NCI-H446 (cell line): Measurements from ENCODE around the gene XPR1.

Experiments
- DNase-seq, 2 experiments: peaks; one replicate each; lab custom pipeline; 2025; lab: John Stamatoyannopoulos, UW

XPR1 gene

GRCh38 chr1:180631766-180632325, at the start of gene XPR1:
Gene XPR1 (plus strand): TSS chr1:180632022. CDS start chr1:180632202, 180 bp downstream.
- DNase-seq: peak; percentile 98 to 99

GRCh38 chr1:180584869-180585268, 47.0 kb upstream of the XPR1 start:
- no peak for DNase-seq

DNA sequence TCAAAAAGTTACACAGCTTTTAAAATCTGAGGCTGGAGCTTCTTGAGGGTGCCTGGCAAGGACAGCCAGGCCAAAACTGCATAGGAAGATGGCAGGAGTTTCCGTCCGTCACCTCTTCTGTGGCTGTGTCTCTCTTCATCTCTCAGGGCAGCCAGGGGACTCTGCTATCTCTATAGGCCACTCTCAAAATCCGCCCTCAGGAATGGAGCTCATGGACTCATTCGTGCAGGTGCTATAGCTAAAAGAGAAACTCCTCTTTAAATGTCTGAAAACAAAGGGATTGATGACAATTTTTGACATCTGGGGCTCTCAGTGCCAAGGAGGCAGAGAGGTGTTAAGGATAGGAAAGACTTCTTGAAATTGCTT, 45.8 kb upstream of the XPR1 start:
- no peak for DNase-seq

DNA sequence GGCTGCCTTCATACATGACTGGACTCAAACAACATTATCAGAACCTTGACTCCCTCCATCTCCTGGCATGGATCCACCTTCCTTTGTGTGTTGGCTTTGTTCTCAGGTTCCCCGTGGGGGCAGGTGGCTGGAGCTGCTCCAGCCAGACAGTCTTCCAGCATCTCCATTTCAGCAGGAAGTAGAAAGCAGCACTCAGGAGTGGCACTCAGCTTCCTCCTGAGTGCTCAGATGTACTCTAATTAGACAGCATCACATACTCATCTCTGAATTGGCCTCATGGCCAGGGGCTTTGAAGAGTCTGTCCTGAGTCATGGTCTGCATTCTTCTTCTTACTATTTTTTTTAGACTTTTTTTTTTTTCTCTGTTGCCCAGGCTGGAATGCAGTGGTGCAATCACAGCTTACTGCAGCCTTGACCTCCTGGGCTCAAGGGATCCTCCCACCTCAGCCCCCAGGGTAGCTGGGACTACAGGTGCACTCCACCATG, 45.1 kb upstream of the XPR1 start:
- DNase-seq: peak in 1 of 2 experiments; percentile 43

GRCh38 chr1:180588121-180588520, 43.7 kb upstream of the XPR1 start:
- no peak for DNase-seq

DNA sequence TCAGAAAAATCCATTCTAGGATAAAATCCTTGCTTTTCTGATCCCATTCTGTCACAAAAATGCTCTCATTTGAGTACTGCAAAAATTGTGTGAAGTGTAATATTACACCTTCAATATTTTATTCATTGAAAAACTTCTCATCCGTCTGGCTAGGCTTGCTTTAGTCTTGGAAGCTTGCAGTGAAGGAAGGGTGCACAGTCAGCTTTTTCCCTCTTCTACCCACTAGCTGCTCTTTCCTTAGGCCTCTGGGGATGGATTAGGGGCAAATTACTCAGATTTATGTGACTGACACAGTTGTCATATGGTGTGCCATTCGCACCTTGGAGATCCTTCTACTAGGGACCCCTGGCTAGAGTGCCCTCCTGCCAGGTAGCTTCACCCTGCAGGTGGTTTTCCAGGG, 40.9 kb upstream of the XPR1 start:
- DNase-seq: no peak

DNA sequence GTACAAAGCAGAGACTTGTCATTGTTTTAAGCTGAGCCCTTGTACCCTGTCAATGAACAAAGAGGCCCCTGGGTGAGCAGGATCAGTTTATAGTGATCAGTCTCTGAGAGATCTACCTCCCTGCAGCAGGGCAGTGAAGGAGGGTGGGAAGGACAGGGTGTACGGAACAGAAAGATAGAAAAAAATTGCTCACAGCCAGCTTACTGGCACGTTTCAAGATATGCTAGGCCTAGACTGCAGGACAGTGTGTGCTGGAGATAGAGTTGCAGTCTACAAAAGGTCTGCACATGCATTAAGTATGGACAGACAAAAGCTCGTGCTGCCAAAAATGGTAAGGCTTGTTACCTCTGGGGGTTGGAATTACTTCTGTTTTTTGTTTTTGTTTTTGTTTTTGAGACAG, 38.4 kb upstream of the XPR1 start:
- no peak for DNase-seq

DNA sequence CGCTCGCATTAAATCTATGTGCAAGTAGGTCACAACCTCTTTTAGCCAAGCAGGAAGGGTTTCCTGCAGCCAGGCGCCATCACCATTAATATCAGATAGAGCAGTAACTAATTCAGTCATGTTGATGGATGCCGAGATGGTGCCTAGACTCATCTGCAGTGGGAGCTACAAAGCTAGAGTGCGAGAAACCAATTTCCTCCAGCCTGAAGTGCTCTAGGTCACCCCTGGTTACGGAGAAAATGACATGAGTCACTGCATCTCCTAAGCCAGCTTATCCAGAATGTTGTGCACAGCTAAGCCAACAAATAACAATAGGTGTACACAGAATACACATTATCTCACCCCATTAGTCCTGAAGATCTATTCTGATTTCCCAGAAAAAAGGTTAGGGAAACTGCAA, 37.1 kb upstream of the XPR1 start:
- no peak for DNase-seq

- no peak for DNase-seq
These were observed 35.9 kb upstream of the XPR1 start for GRCh38 chr1:180595966-180596365.

GRCh38 chr1:180597520-180597919, 34.3 kb upstream of the XPR1 start:
- DNase-seq: no peak

DNA sequence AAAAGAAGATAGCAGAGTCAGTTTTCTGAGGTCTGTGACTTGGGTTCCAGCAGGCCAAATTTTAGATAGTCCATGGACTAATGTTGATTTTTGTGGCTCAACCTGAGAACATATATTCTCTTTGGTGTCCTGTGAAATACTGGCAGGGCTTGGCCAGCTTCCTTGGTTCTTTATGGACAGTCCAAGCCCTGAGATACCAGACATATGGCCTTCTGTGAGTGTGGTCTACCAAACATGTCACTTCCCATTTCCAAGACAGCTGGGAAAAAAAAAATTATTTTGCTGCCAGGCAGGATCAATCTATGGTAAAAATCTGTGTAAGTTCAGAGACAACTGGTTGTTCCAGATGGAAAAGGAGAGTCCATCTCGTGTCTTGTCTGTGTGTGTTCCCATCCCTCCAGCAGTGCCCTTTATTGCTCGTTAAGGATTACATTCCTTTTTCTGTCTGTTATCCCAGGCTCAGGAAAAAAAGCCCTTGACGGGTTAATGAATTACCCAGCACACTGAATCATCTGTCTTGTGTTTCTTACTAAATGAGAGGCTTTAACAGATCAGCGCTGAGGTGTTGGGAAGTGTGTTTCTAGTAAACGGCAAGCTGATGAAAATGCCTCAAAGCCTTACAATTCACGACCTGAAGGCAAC, 33.4 kb upstream of the XPR1 start:
- peak; percentile 52 to 59 for DNase-seq

- DNase-seq: no peak
These were observed 31.5 kb upstream of the XPR1 start for GRCh38 chr1:180600343-180600742.

DNA sequence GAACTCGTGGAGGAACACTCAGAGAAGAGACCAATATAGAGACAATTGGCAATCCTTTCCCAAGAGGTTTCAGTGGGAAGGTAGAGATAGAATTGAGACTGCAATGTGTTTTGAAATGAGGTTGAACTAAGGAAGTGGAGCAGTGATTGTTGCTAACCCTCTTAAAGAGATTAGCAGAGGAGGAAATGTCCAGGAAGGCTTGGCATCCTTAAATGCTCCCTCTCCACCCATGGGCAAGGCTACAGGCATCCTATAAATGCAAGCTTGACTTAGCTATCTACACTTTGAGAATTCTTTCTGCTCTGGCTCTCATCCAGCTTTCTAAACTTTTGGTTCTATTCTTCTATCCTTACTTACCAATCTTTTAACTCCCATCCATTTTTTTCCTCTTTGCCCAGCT, 30.3 kb upstream of the XPR1 start:
- no peak for DNase-seq

DNA sequence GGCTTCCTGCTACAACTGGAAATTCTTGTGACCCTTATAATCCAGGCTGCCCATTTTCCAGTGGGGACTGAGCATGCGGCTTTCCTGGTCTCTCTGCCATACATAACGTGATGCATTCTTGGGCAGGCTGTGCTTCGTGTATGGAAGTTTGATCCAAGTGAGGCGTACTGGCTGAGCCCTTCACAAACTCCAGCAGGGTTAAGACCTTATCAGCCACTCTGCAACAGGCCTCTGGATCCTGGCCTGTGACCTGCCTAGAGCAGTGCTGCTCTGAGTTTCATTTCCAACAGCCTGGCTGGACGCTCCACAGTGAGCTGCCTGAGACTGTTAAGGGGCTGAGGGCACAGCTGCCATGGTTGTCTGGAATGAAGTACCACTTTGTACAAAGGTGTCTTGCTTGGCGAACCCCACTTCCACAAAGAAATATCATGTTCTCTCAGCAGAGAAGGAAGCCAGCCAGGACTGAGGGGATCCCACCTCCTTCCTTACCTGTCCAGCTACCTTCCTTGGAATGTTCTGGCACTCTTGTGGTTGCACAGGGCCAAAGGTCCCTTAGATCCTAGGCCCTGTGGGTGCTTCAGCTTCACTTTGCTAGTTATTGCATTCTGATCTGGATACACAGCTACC, 28.5 kb upstream of the XPR1 start:
- no peak for DNase-seq

- no peak for DNase-seq
These were observed 28.0 kb upstream of the XPR1 start for GRCh38 chr1:180603850-180604226.

- DNase-seq: no peak
These were observed 25.7 kb upstream of the XPR1 start for GRCh38 chr1:180606155-180606554.

- DNase-seq: peak in 1 of 2 experiments; percentile 68
These were observed 21.9 kb upstream of the XPR1 start for GRCh38 chr1:180609643-180610555.

DNA sequence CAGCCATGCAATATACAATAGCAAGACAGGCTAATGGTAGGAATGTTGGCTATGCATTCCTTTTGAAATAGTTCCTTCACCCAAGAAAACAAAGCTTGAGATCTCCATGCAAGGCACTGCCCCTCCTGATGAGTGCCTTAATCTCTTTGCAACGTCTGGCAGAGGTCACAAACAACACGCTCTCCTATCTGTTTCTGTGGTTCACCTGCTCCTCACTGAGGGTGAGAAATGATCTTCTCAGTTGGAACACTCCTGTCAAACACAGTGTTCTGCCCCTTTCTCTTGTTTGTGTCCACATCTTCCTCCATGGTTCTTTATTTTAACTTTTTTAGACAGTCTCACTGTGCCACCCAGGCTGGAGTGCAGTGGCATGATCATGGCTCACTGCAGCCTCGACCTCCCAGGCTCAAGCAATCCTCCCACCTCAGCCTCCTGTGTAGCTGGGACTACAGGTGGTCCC, 21.2 kb upstream of the XPR1 start:
- DNase-seq: no peak

- peak; percentile 33 to 48 for DNase-seq
These were observed 20.5 kb upstream of the XPR1 start for GRCh38 chr1:180611016-180611930.

GRCh38 chr1:180612632-180613031, 19.2 kb upstream of the XPR1 start:
- no peak for DNase-seq

DNA sequence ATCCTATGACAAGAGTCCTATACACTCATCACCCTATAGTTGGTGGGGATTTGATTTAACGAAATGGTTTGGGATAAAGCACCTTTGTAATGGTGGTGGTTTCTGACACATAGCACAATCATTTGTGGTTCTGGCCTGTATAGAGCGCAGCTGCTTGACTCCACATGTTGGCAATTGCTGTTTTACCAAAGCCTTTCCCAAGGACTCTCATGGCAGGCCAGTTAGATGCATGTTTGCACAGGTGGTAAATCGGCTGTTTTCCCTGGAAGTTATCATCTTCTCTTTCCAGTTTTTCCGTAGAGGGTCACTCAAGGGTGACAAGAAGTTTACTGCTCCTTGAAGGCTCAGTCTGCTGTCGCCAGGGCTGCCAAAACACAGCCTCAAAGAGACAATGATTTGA, 17.1 kb upstream of the XPR1 start:
- DNase-seq: peak in 1 of 2 experiments; percentile 20
